IPS DF 6.9 (cell line): Measurements from ENCODE around the gene KREMEN1.
A peak's percentile ranks its signal among the peaks of the same experiment; 100 is the strongest.
"Not testable (repeated sequence)": the region's sequence is repeated elsewhere in the genome, so short reads cannot be mapped to it uniquely, and the experiment has no call there.

Experiments
- DNase-seq: peaks from one replicate; pipeline ENCODE4 v3.0.0-alpha.2; 2013; ENCODE audit warnings: low read depth, low spot score
- H3K27ac ChIP-seq: one replicate; pipeline ENCODE4 v1.5.1; 2013; ENCODE audit warnings: low read length, control low read depth
- H3K27me3 ChIP-seq: 2 replicates; pipeline ENCODE4 v1.6.1; 2013; ENCODE audit warnings: mild to moderate bottlenecking, low read length; ENCODE audit not compliant: control insufficient read depth, insufficient read depth
- H3K36me3 ChIP-seq: 2 replicates; pipeline ENCODE4 v1.6.1; 2013; ENCODE audit warnings: low read length; ENCODE audit not compliant: control insufficient read depth, insufficient read depth
- H3K4me1 ChIP-seq: 2 replicates; pipeline ENCODE4 v1.6.1; 2013; ENCODE audit warnings: low read length; ENCODE audit not compliant: control insufficient read depth, insufficient read depth
- H3K4me3 ChIP-seq: 2 replicates; pipeline ENCODE4 v1.5.1; 2013; ENCODE audit warnings: mild to moderate bottlenecking, low read length
- H3K9me3 ChIP-seq: 2 replicates; pipeline ENCODE4 v1.6.1; 2013; ENCODE audit warnings: low read length, inconsistent platforms; ENCODE audit not compliant: control insufficient read depth, insufficient read depth
- WGBS: extraction: QIAGEN DNeasy Blood & Tissue Kit; methylation state at CpG from one replicate; pipeline ENCODE4 v1.1.7; 2013; ENCODE audit warnings: mixed read lengths, missing lambda C conversion rate; ENCODE audit not compliant: insufficient read length, insufficient coverage; 5-methylcytosine and 5-hydroxymethylcytosine counted together

Gene KREMEN1

GRCh38 chr22:29032584-29032983, 40.3 kb upstream of the KREMEN1 start:
- no peak for DNase-seq
- Histone ChIP-seq H3K9me3 (no peaks in the 10 kb centered on the region), H3K27ac (no peak overlapping the region), H3K36me3 (no peaks in the 10 kb centered on the region), H3K4me3 (no peak overlapping the region), H3K4me1 (peaks cover 11% of the 10 kb centered on the region), H3K27me3 (no peaks in the 10 kb centered on the region)
- no CpG with 5 or more reads among the region's 2 CpGs for WGBS

GRCh38 chr22:29037340-29037932, 35.4 kb upstream of the KREMEN1 start:
- Histone ChIP-seq H3K4me3 (no peak overlapping the region), H3K27me3 (no peaks in the 10 kb centered on the region), H3K36me3 (no peaks in the 10 kb centered on the region), H3K27ac (no peak overlapping the region), H3K9me3 (no peaks in the 10 kb centered on the region), H3K4me1 (no peaks in the 10 kb centered on the region)
- DNase-seq, result no peak
- WGBS, result no CpG with 5 or more reads among the region's 4 CpGs

- no CpG with 5 or more reads among the region's 9 CpGs for WGBS
- no peak for DNase-seq
- Histone ChIP-seq H3K27ac (no peak overlapping the region), H3K36me3 (no peaks in the 10 kb centered on the region), H3K9me3 (no peaks in the 10 kb centered on the region), H3K27me3 (no peaks in the 10 kb centered on the region), H3K4me3 (no peak overlapping the region), H3K4me1 (no peaks in the 10 kb centered on the region)
These were observed 33.7 kb upstream of the KREMEN1 start for GRCh38 chr22:29039148-29039547.

GRCh38 chr22:29039684-29040083, 33.2 kb upstream of the KREMEN1 start:
- no CpG with 5 or more reads among the region's 4 CpGs for WGBS
- H3K27ac ChIP-seq, H3K36me3 ChIP-seq: not testable (repeated sequence)

GRCh38 chr22:29040385-29041275, 32.2 kb upstream of the KREMEN1 start:
- no CpG with 5 or more reads among the region's 9 CpGs for WGBS
- Histone ChIP-seq H3K4me3 (no peak overlapping the region), H3K4me1 (no peaks in the 10 kb centered on the region), H3K27ac (no peak overlapping the region), H3K9me3 (no peaks in the 10 kb centered on the region), H3K36me3 (peaks cover 5% of the 10 kb centered on the region; the same call in 1 of the 2 replicates), H3K27me3 (no peaks in the 10 kb centered on the region)
- DNase-seq, result peak; percentile 64

More at GRCh38 chr22:29039684-29040083, 33.2 kb upstream of the KREMEN1 start:
- not testable (repeated sequence) for H3K9me3 ChIP-seq, DNase-seq, H3K27me3 ChIP-seq, H3K4me3 ChIP-seq, H3K4me1 ChIP-seq

- no peak for DNase-seq
- Histone ChIP-seq H3K9me3 (no peaks in the 10 kb centered on the region), H3K27ac (no peak overlapping the region), H3K4me1 (no peaks in the 10 kb centered on the region), H3K27me3 (no peaks in the 10 kb centered on the region), H3K36me3 (peaks cover 5% of the 10 kb centered on the region; the same call in 1 of the 2 replicates), H3K4me3 (no peak overlapping the region)
- WGBS, result no CpG with 5 or more reads among the region's 2 CpGs
These were observed 31.4 kb upstream of the KREMEN1 start for GRCh38 chr22:29041408-29041807.

GRCh38 chr22:29043906-29044575, 28.8 kb upstream of the KREMEN1 start:
- WGBS, result no CpG with 5 or more reads among the region's 7 CpGs
- Histone ChIP-seq H3K9me3 (no peaks in the 10 kb centered on the region), H3K36me3 (peaks cover 17% of the 10 kb centered on the region), H3K27ac (no peak overlapping the region), H3K27me3 (no peaks in the 10 kb centered on the region), H3K4me3 (no peak overlapping the region), H3K4me1 (no peaks in the 10 kb centered on the region)
- no peak for DNase-seq

- no peaks in the 10 kb centered on the region for H3K9me3 ChIP-seq
- H3K27me3 ChIP-seq, result no peaks in the 10 kb centered on the region
- H3K4me1 ChIP-seq, result no peaks in the 10 kb centered on the region
- DNase-seq, result no peak
- no CpG with 5 or more reads among the region's 13 CpGs for WGBS
- H3K27ac ChIP-seq, result no peak overlapping the region
- H3K36me3 ChIP-seq, result peaks cover 24% of the 10 kb centered on the region
- no peak overlapping the region for H3K4me3 ChIP-seq
These were observed 28.1 kb upstream of the KREMEN1 start for GRCh38 chr22:29044657-29045176.

GRCh38 chr22:29048822-29049654, 23.8 kb upstream of the KREMEN1 start:
- Histone ChIP-seq H3K36me3 (peaks cover 34% of the 10 kb centered on the region), H3K27ac (no peak overlapping the region), H3K9me3 (no peaks in the 10 kb centered on the region), H3K27me3 (no peaks in the 10 kb centered on the region), H3K4me3 (no peak overlapping the region), H3K4me1 (peaks cover 3% of the 10 kb centered on the region)
- DNase-seq, result no peak
- WGBS, result no CpG with 5 or more reads among the region's 31 CpGs
